K562 (cell line): ENCODE data around the gene SRL. TPM values are rescaled to one million over a fixed set of nuclear protein-coding genes. Genes with fewer than 3 reads are reported as not detected.

ENCODE experiments used
- ATAC-seq: fragments of 200-7000 bp; cut with Tn5 transposase; 3 replicates; pipeline ENCODE4 v1.9.1; 2020; ENCODE audit warnings: moderate library complexity
- BruUV-seq: library from RNA; stranded (reverse); fragments of 400-500 nt; replicated peaks from 2 replicates; lab custom pipeline; 2021; lab: Mats Ljungman, UMichigan
- CTCF ChIA-PET: fragments of 300-600 bp; formaldehyde crosslinking; extraction: SDS; loops from one replicate; lab custom pipeline; 2021; ENCODE audit warnings: low intra/inter-chr PET ratio; lab: Yijun Ruan, JAX
- POLR2A ChIA-PET: fragments of 300-600, 350-650 bp; sonication (Branson Sonifier 250); formaldehyde crosslinking; extraction: SDS; loops from one replicate; lab custom pipeline; 2021; ENCODE audit warnings: antibody characterized with exemption, inconsistent platforms; lab: Yijun Ruan, JAX
- DNase-seq, 4 experiments: peaks; one replicate each; pipeline versions ENCODE4 v3.0.0 to v3.0.0-alpha.2; 2011 to 2018; ENCODE audit warnings: low spot score in 3 of 4, mixed read lengths in 3 of 4; ENCODE audit errors: extremely low read depth in 1 of 4
- FAIRE-seq: peaks from 2 replicates; lab custom pipeline; 2011; peaks lifted over from hg19 to GRCh38; lab: Jason Lieb, UNC
- H2AFZ ChIP-seq: 2 replicates; pipeline ENCODE4 v1.6.0; 2011; ENCODE audit warnings: low read depth, low read length, control low read depth, inconsistent platforms
- H3K27ac ChIP-seq: fragments of 200-600 bp; 3 replicates; pipeline ENCODE4 v1.8.0; 2011; ENCODE audit warnings: low read depth, mild to moderate bottlenecking, control low read depth, inconsistent platforms, low read length, moderate library complexity, mixed read lengths; ENCODE audit errors: extremely low read depth
- H3K27me3 ChIP-seq, 2 experiments: fragments of 300-600 bp in 1 of 2; 2 replicates in 1 of 2; 3 replicates in 1 of 2; pipeline versions ENCODE4 v1.6.0 to v1.8.0; 2011; ENCODE audit warnings: inconsistent platforms in 2 of 2, low read length in 2 of 2, mild to moderate bottlenecking in 1 of 2, mixed read lengths in 1 of 2, moderate library complexity in 1 of 2; ENCODE audit not compliant: control insufficient read depth in 2 of 2, insufficient read depth in 2 of 2
- H3K36me3 ChIP-seq: fragments of 300-600 bp; 3 replicates; pipeline ENCODE4 v1.8.0; 2011; ENCODE audit warnings: mild to moderate bottlenecking, low read length, inconsistent platforms; ENCODE audit not compliant: control insufficient read depth, insufficient read depth
- H3K4me1 ChIP-seq, 2 experiments: fragments of 200-600 bp in 1 of 2; replicated peaks in 1 of 2; 2 replicates in 1 of 2; 3 replicates in 1 of 2; pipeline versions ENCODE4 v1.5.1 to v1.8.0; 2011; ENCODE audit warnings: inconsistent platforms in 2 of 2, low read length in 2 of 2, mild to moderate bottlenecking in 1 of 2, mixed read lengths in 1 of 2, moderate library complexity in 1 of 2; ENCODE audit not compliant: control insufficient read depth in 2 of 2, insufficient read depth in 2 of 2
- H3K4me2 ChIP-seq: 2 replicates; pipeline ENCODE4 v1.6.1; 2011; ENCODE audit warnings: low read length, control low read depth, inconsistent platforms, mixed read lengths; ENCODE audit not compliant: insufficient read depth
- H3K4me3 ChIP-seq: fragments of 200-600 bp; sonication (generic), shearing (Covaris generic); 2 replicates; pipeline ENCODE4 v1.5.1; 2016; ENCODE audit warnings: control low read depth, inconsistent platforms
- H3K79me2 ChIP-seq: fragments of 200-600 bp; 3 replicates; pipeline ENCODE4 v1.8.0; 2011; ENCODE audit warnings: low read length, inconsistent platforms; ENCODE audit not compliant: control insufficient read depth, insufficient read depth
- H3K9ac ChIP-seq, 2 experiments: 2 replicates each; pipeline versions ENCODE4 v1.6.0 to v1.6.1; 2011; ENCODE audit warnings: low read depth in 2 of 2, low read length in 2 of 2, control low read depth in 1 of 2, inconsistent platforms in 1 of 2, mild to moderate bottlenecking in 1 of 2, mixed read lengths in 1 of 2; ENCODE audit not compliant: insufficient read depth in 1 of 2
- H3K9me1 ChIP-seq: one replicate; pipeline ENCODE4 v1.6.0; 2011; ENCODE audit warnings: inconsistent platforms, mild to moderate bottlenecking, low read length, moderate library complexity; ENCODE audit not compliant: control insufficient read depth, insufficient read depth
- H3K9me3 ChIP-seq: replicated peaks from 2 replicates; pipeline ENCODE4 v1.5.1; 2011; ENCODE audit warnings: low read depth, low read length, inconsistent platforms; ENCODE audit not compliant: control insufficient read depth, insufficient read depth
- H4K20me1 ChIP-seq: replicated peaks from 2 replicates; pipeline ENCODE4 v1.6.1; 2011; ENCODE audit warnings: low read length, inconsistent platforms, mixed read lengths; ENCODE audit not compliant: control insufficient read depth, insufficient read depth
- CREM ChIP-seq: IDR thresholded peaks from 2 replicates; pipeline ENCODE4 v1.6.1; 2014; ENCODE audit warnings: antibody characterized with exemption, low read depth
- EGR1 ChIP-seq: fragments of 450-650 bp; conservative IDR thresholded peaks from 2 replicates; pipeline ENCODE4 v1.6.1; 2017; ENCODE audit warnings: mild to moderate bottlenecking
- HINFP ChIP-seq: fragments of 450-650 bp; conservative IDR thresholded peaks from 2 replicates; pipeline ENCODE4 v1.6.1; 2016; ENCODE audit warnings: missing genetic modification characterization, low read depth, mild to moderate bottlenecking, control low read depth, missing compliant biosample characterization
- RB1 ChIP-seq: fragments of 450-650 bp; IDR thresholded peaks from 2 replicates; pipeline ENCODE4 v1.6.1; 2017; ENCODE audit warnings: low read depth, mild to moderate bottlenecking
- SMARCE1 ChIP-seq: fragments of 450-650 bp; IDR thresholded peaks from 2 replicates; pipeline ENCODE4 v1.7.1; 2016; ENCODE audit warnings: mild to moderate bottlenecking
- ZFP36 ChIP-seq: fragments of 150-350 bp; IDR thresholded peaks from 2 replicates; pipeline ENCODE4 v1.6.1; 2018; ENCODE audit warnings: low read length, low read depth; ENCODE audit not compliant: partially characterized antibody
- ZNF507 ChIP-seq: conservative IDR thresholded peaks from 2 replicates; pipeline ENCODE4 v1.6.1; 2017; ENCODE audit warnings: missing genetic modification characterization, missing compliant biosample characterization
- ZNF518B ChIP-seq: fragments of 250-450 bp; sonication (Bioruptor Pico); IDR thresholded peaks from 2 replicates; pipeline ENCODE4 v1.5.0; 2021; ENCODE audit warnings: mild to moderate bottlenecking, moderate library complexity
- WGBS: fragments of 100-300 bp; shearing (Covaris generic); methylation state at CpG from one replicate; pipeline ENCODE4 v1.1.6; 2016; ENCODE audit warnings: low coverage, mixed read lengths; ENCODE audit not compliant: insufficient coverage; ENCODE audit errors: missing lambda C conversion rate; 5-methylcytosine and 5-hydroxymethylcytosine counted together
- in situ Hi-C: fragments of 300-500 bp; cut with MboI; formaldehyde crosslinking; loops from 4 replicates; pipeline ENCODE4 v1.15.0; 2018; ENCODE audit warnings: inconsistent platforms, mixed read lengths
- intact Hi-C: fragments of 100-400 bp; cut with micrococcal nuclease; formaldehyde crosslinking; loops from 2 replicates; pipeline ENCODE4 v1.14.2; 2022
- polyA plus RNA-seq, 8 experiments: library from polyadenylated mRNA; depleted of rRNA in 4 of 8; stranded (reverse) in 5 of 8; unstranded in 3 of 8; fragments of >200 nt; fragmentation: Nextera tagmentation in 2 of 8; fragmentation: Illumina TruSeq in 1 of 8; extraction: Ambion mirVana in 2 of 8; extraction: Trizol in 1 of 8; gene quantifications; 2 replicates each; pipeline versions ENCODE4 v1.2.1 to v1.2.3, GENCODE V29; 2011 to 2014; ENCODE audit warnings: inconsistent platforms in 1 of 8, missing spikeins in 1 of 8
- total RNA-seq, 7 experiments: library from RNA; depleted of rRNA in 6 of 7; stranded (reverse); fragments of >200 nt in 6 of 7; fragmentation: Illumina TruSeq in 2 of 7; extraction: Trizol in 2 of 7; gene quantifications; 2 replicates each; pipeline versions ENCODE4 v1.2.1 to v1.2.3, GENCODE V29; 2011 to 2021; ENCODE audit warnings: low replicate concordance in 1 of 7
- TF ChIP-seq, protein P1 (sequence below): conservative IDR thresholded peaks from 2 replicates; pipeline ENCODE4 v1.6.1; 2011; ENCODE audit warnings: low read depth, mild to moderate bottlenecking, low read length; ENCODE audit not compliant: control insufficient read depth

Gene SRL
- total and polyA plus RNA-seq, 9 of the 15 experiments (the other 6 are each of a cell fraction or from before 2014, with no cell fraction given) = 0.01 TPM; not detected in 8

DNA sequence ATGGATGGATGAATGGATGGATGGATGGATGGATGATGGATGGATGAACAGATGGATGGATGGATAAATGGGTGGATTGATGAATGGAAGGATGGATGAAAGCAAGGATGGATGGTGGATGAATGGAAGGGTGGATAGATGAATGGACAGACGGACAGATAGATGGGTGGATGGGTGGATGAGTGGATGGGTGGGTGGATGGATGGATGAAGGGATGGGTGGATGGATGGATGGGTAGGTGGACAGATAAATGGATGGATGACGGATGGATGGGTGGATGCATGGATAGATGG lies 14.9 kb downstream of the SRL start:
- H4K20me1 ChIP-seq = no peaks in the 10 kb centered on the region
- H3K27ac ChIP-seq = no peak overlapping the region
- H3K9me1 ChIP-seq = no peaks in the 10 kb centered on the region
- H3K36me3 ChIP-seq = no peaks in the 10 kb centered on the region
- intact Hi-C loops (no loop called here), in situ Hi-C loops (no loop called here)
- no peak for DNase-seq
- 0% methylated on average over 2 of the region's 2 CpGs for WGBS
- TF ChIP-seq RB1 = no peak
- TF ChIP-seq, protein P1, sequence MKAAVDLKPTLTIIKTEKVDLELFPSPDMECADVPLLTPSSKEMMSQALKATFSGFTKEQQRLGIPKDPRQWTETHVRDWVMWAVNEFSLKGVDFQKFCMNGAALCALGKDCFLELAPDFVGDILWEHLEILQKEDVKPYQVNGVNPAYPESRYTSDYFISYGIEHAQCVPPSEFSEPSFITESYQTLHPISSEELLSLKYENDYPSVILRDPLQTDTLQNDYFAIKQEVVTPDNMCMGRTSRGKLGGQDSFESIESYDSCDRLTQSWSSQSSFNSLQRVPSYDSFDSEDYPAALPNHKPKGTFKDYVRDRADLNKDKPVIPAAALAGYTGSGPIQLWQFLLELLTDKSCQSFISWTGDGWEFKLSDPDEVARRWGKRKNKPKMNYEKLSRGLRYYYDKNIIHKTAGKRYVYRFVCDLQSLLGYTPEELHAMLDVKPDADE = no peak
- H3K4me3 ChIP-seq = no peak overlapping the region
- ChIA-PET POLR2A (no interaction called here), CTCF (no interaction called here)
- no peaks in the 10 kb centered on the region for H3K79me2 ChIP-seq
- no peak overlapping the region for H3K9ac ChIP-seq
- no TSS peak for BruUV-seq
- no peak for ATAC-seq
- FAIRE-seq = no peak
- H3K4me1 ChIP-seq = no peaks in the 10 kb centered on the region; a peak in 1 of 5 replicates
- H3K9me3 ChIP-seq = no peaks in the 10 kb centered on the region
- H3K4me2 ChIP-seq = no peak overlapping the region
- peaks cover 34 to 62% of the 10 kb centered on the region in 2 experiments for H3K27me3 ChIP-seq
- no peak overlapping the region for H2AFZ ChIP-seq

GRCh38 chr16:4226251-4227039 lies 15.4 kb downstream of the SRL start:
- Histone ChIP-seq H3K4me1 (no peaks in the 10 kb centered on the region; a peak in 1 of 5 replicates), H4K20me1 (no peaks in the 10 kb centered on the region), H3K9ac (no peak overlapping the region), H3K4me2 (no peak overlapping the region), H3K27ac (no peak overlapping the region), H3K9me3 (no peaks in the 10 kb centered on the region), H3K79me2 (no peaks in the 10 kb centered on the region), H3K4me3 (no peak overlapping the region), H3K27me3 (peaks cover 35 to 62% of the 10 kb centered on the region in 2 experiments), H2AFZ (no peak overlapping the region), H3K36me3 (no peaks in the 10 kb centered on the region), H3K9me1 (no peaks in the 10 kb centered on the region)
- intact Hi-C loops (no loop called here), in situ Hi-C loops (no loop called here)
- FAIRE-seq (no peak), DNase-seq (no peak), ATAC-seq (no peak)
- ChIA-PET POLR2A (no interaction called here), CTCF (no interaction called here)
- no TSS peak for BruUV-seq
- 0% methylated on average over 5 of the region's 5 CpGs for WGBS
- TF ChIP-seq ZNF507 (tag) (no peak), EGR1 (peak; percentile 55), CREM (no peak), HINFP (no peak), SMARCE1 (no peak), ZNF518B (CRISPR knock-in tag) (no peak), ZFP36 (no peak)
